Liver (tissue), 9 donors: Measurements from ENCODE around the gene TUT4. TPM values are rescaled to one million over a fixed set of nuclear protein-coding genes. Genes with fewer than 3 reads are reported as not detected.

Experiments used
- DNase-seq: peaks from one replicate; pipeline ENCODE4 v3.0.0-alpha.2; 2017; ENCODE audit warnings: low spot score
- H3K27ac ChIP-seq, 2 donors: one replicate each; pipeline ENCODE4 v1.7.0; 2013; ENCODE audit warnings: inconsistent platforms in 2 of 2, low read length in 2 of 2, control low read depth in 1 of 2, low read depth in 1 of 2, mild to moderate bottlenecking in 1 of 2
- H3K27me3 ChIP-seq, 4 donors: one replicate each; pipeline versions ENCODE4 v1.6.1 to v1.7.0; 2013; ENCODE audit warnings: low read length in 3 of 4, inconsistent platforms in 1 of 4, mild to moderate bottlenecking in 1 of 4, moderate library complexity in 1 of 4; ENCODE audit not compliant: control insufficient read depth in 4 of 4, insufficient read depth in 4 of 4
- H3K36me3 ChIP-seq, 4 donors: one replicate each; pipeline versions ENCODE4 v1.6.1 to v1.7.0; 2013; ENCODE audit warnings: low read length in 3 of 4, mild to moderate bottlenecking in 3 of 4, low read depth in 1 of 4, moderate library complexity in 1 of 4; ENCODE audit not compliant: control insufficient read depth in 4 of 4, insufficient read depth in 3 of 4
- H3K4me1 ChIP-seq, 4 donors: one replicate each; pipeline versions ENCODE4 v1.6.1 to v1.7.0; 2013; ENCODE audit warnings: low read length in 3 of 4, mild to moderate bottlenecking in 3 of 4, moderate library complexity in 1 of 4; ENCODE audit not compliant: control insufficient read depth in 4 of 4, insufficient read depth in 4 of 4
- H3K4me3 ChIP-seq, 3 donors: one replicate each; pipeline versions ENCODE4 v1.6.1 to v1.7.0; 2013; ENCODE audit warnings: low read length in 3 of 3, control low read depth in 1 of 3, low read depth in 1 of 3, mild to moderate bottlenecking in 1 of 3
- H3K9ac ChIP-seq, 2 donors: one replicate each; pipeline ENCODE4 v1.7.0; 2013; ENCODE audit warnings: low read length in 2 of 2, mild to moderate bottlenecking in 2 of 2, moderate library complexity in 2 of 2, control low read depth in 1 of 2, low read depth in 1 of 2
- H3K9me3 ChIP-seq, 4 donors: one replicate each; pipeline versions ENCODE4 v1.6.1 to v1.7.0; 2013; ENCODE audit warnings: low read length in 3 of 4; ENCODE audit not compliant: control insufficient read depth in 4 of 4
- FOXA1 ChIP-seq: IDR thresholded peaks from 2 replicates; pipeline ENCODE4 v1.6.1; 2016; ENCODE audit warnings: antibody characterized with exemption
- FOXA2 ChIP-seq: IDR thresholded peaks from 2 replicates; pipeline ENCODE4 v1.6.1; 2016; ENCODE audit warnings: antibody characterized with exemption
- GABPA ChIP-seq, 2 donors: IDR thresholded peaks in 1 of 2; conservative IDR thresholded peaks in 1 of 2; 2 replicates each; pipeline ENCODE4 v1.6.1; 2016; ENCODE audit warnings: antibody characterized with exemption in 2 of 2, mild to moderate bottlenecking in 1 of 2, moderate library complexity in 1 of 2
- HNF4A ChIP-seq, 2 donors: conservative IDR thresholded peaks; 2 replicates each; pipeline ENCODE4 v1.6.1; 2016; ENCODE audit warnings: antibody characterized with exemption in 2 of 2, mild to moderate bottlenecking in 2 of 2
- JUND ChIP-seq, 2 donors: IDR thresholded peaks; 2 replicates each; pipeline ENCODE4 v1.6.1; 2016; ENCODE audit warnings: antibody characterized with exemption in 2 of 2
- NR2F2 ChIP-seq: IDR thresholded peaks from 2 replicates; pipeline ENCODE4 v1.6.1; 2016; ENCODE audit warnings: antibody characterized with exemption
- RAD21 ChIP-seq, 2 donors: IDR thresholded peaks; 2 replicates each; pipeline ENCODE4 v1.6.1; 2016; ENCODE audit warnings: antibody characterized with exemption in 2 of 2, mild to moderate bottlenecking in 2 of 2
- RXRA ChIP-seq, 2 donors: IDR thresholded peaks; 2 replicates each; pipeline ENCODE4 v1.6.1; 2017 to 2018; ENCODE audit warnings: antibody characterized with exemption in 2 of 2, mild to moderate bottlenecking in 1 of 2
- SP1 ChIP-seq: IDR thresholded peaks from 2 replicates; pipeline ENCODE4 v1.6.1; 2018; ENCODE audit warnings: antibody characterized with exemption, mild to moderate bottlenecking
- TAF1 ChIP-seq: conservative IDR thresholded peaks from 2 replicates; pipeline ENCODE4 v1.6.1; 2016; ENCODE audit warnings: antibody characterized with exemption, mild to moderate bottlenecking
- YY1 ChIP-seq: IDR thresholded peaks from 2 replicates; pipeline ENCODE4 v1.6.1; 2016; ENCODE audit warnings: antibody characterized with exemption, mild to moderate bottlenecking
- WGBS: extraction: QIAGEN DNeasy Blood & Tissue Kit; methylation state at CpG from one replicate; pipeline ENCODE4 v1.1.7; 2013; 5-methylcytosine and 5-hydroxymethylcytosine counted together
- polyA plus RNA-seq, 2 donors: library from polyadenylated mRNA; stranded (reverse) in 1 of 2; unstranded in 1 of 2; fragments of 200-250 nt in 1 of 2; fragments of >200 nt in 1 of 2; fragmentation: Nextera tagmentation in 1 of 2; extraction: Ambion mirVana in 1 of 2; gene quantifications; one replicate each; pipeline versions ENCODE4 v1.2.1 to v1.2.3, GENCODE V29; 2013 to 2015
- total RNA-seq, 2 donors: library from RNA; depleted of rRNA; stranded (reverse); fragments of >200 nt; gene quantifications; one replicate each; pipeline ENCODE4 v1.2.3, GENCODE V29; 2014
- TF ChIP-seq, protein P1 (sequence below): IDR thresholded peaks from 2 replicates; pipeline ENCODE4 v1.6.1; 2016; ENCODE audit warnings: antibody characterized with exemption
- TF ChIP-seq, protein P2 (sequence below): fragments of 150-350 bp; IDR thresholded peaks from 2 replicates; pipeline ENCODE4 v1.5.1; 2017; ENCODE audit warnings: improper control_type of control experiment, low read depth, low read length; ENCODE audit not compliant: missing input control
- TF ChIP-seq, protein P3 (sequence below): IDR thresholded peaks from 2 replicates; pipeline ENCODE4 v1.6.1; 2016; ENCODE audit warnings: antibody characterized with exemption, mild to moderate bottlenecking
- TF ChIP-seq, protein P4 (sequence below): IDR thresholded peaks from 2 replicates; pipeline ENCODE4 v1.6.1; 2016; ENCODE audit warnings: antibody characterized with exemption
- TF ChIP-seq, protein P5 (sequence below): IDR thresholded peaks from 2 replicates; pipeline ENCODE4 v1.6.1; 2016; ENCODE audit warnings: antibody characterized with exemption
- donor health status: healthy.
- donor health status: healthy.
- donor health status: healthy.
- donor health status: healthy.
- donor health status: healthy.

The TUT4 gene
- total and polyA plus RNA-seq, 4 donors = 12.2 to 28.0 (median 24.0) TPM

DNA sequence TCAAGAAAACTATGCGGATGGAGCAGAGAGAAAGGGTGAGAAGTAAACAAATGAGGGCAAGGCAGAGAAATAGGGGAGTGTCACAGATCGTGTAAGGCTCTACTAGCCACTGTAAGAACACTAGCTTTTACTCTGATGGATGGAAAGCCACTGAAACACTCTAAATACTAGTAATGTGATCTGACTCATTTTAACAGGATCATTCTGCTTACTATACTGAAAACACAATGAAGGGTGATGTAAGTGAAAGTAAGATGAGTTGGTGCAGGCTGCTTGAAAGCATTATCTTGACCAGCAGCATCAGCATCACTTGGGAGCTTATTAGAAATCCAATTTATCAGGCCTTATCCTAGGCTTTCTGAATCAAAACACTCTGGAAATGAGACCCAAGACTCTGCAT is 32.7 kb downstream of the TUT4 start:
- no peak for DNase-seq
- no peaks in the 10 kb centered on the region for H3K27me3 ChIP-seq
- peaks cover 0 to 6% (median 4%) of the 10 kb centered on the region in 4 donors for H3K36me3 ChIP-seq
- 92% methylated on average over 2 of the region's 2 CpGs for WGBS
- no peak for TF ChIP-seq YY1
- TF ChIP-seq HNF4A (conservative IDR thresholded peaks at IDR 0.05) = no peak
- no peak for TF ChIP-seq NR2F2
- no peak for TF ChIP-seq RXRA (IDR thresholded peaks at IDR 0.05)
- no peak for TF ChIP-seq TAF1
- TF ChIP-seq GABPA (IDR thresholded peaks at IDR 0.05 in 1 of 2, conservative IDR thresholded peaks at IDR 0.05 in 1 of 2) = no peak
- TF ChIP-seq RAD21 (IDR thresholded peaks at IDR 0.05) = no peak
- no peak overlapping the region for H3K4me3 ChIP-seq
- H3K9me3 ChIP-seq = no peaks in the 10 kb centered on the region
- no peaks in the 10 kb centered on the region for H3K4me1 ChIP-seq
- no peak overlapping the region for H3K9ac ChIP-seq
- H3K27ac ChIP-seq = no peak overlapping the region

DNA sequence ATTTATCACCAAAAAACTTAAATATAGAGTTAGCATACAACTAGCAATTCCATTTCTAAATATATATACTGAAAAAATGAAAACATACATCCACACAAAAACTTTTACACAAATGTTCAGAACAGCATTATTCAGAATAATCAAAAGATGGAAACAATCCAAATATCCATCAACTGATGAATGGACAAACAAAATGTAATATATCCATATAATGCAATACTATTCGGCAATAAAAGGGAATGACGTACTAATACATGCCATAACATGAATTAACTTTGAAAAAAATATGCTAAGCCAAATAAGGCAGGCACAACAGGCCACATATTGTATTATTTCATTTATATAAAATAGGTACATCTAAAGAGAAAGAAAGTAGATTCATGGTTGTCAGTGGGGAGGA is 33.9 kb downstream of the TUT4 start:
- Histone ChIP-seq H3K27ac (no peak overlapping the region), H3K4me1 (no peaks in the 10 kb centered on the region), H3K36me3 (peaks cover 0 to 7% (median 3%) of the 10 kb centered on the region in 4 donors), H3K27me3 (no peaks in the 10 kb centered on the region), H3K9ac (no peak overlapping the region), H3K4me3 (no peak overlapping the region), H3K9me3 (no peaks in the 10 kb centered on the region)
- no peak for DNase-seq
- WGBS = 98% methylated on average over 2 of the region's 2 CpGs
- TF ChIP-seq RXRA (IDR thresholded peaks at IDR 0.05) = no peak
- TF ChIP-seq JUND (IDR thresholded peaks at IDR 0.05) = no peak
- no peak for TF ChIP-seq FOXA2
- TF ChIP-seq, protein P1, sequence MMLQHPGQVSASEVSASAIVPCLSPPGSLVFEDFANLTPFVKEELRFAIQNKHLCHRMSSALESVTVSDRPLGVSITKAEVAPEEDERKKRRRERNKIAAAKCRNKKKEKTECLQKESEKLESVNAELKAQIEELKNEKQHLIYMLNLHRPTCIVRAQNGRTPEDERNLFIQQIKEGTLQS = no peak
- TF ChIP-seq, protein P2, sequence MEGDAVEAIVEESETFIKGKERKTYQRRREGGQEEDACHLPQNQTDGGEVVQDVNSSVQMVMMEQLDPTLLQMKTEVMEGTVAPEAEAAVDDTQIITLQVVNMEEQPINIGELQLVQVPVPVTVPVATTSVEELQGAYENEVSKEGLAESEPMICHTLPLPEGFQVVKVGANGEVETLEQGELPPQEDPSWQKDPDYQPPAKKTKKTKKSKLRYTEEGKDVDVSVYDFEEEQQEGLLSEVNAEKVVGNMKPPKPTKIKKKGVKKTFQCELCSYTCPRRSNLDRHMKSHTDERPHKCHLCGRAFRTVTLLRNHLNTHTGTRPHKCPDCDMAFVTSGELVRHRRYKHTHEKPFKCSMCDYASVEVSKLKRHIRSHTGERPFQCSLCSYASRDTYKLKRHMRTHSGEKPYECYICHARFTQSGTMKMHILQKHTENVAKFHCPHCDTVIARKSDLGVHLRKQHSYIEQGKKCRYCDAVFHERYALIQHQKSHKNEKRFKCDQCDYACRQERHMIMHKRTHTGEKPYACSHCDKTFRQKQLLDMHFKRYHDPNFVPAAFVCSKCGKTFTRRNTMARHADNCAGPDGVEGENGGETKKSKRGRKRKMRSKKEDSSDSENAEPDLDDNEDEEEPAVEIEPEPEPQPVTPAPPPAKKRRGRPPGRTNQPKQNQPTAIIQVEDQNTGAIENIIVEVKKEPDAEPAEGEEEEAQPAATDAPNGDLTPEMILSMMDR = no peak
- TF ChIP-seq YY1 = no peak
- no peak for TF ChIP-seq FOXA1
- TF ChIP-seq RAD21 (IDR thresholded peaks at IDR 0.05) = no peak
- TF ChIP-seq, protein P3, sequence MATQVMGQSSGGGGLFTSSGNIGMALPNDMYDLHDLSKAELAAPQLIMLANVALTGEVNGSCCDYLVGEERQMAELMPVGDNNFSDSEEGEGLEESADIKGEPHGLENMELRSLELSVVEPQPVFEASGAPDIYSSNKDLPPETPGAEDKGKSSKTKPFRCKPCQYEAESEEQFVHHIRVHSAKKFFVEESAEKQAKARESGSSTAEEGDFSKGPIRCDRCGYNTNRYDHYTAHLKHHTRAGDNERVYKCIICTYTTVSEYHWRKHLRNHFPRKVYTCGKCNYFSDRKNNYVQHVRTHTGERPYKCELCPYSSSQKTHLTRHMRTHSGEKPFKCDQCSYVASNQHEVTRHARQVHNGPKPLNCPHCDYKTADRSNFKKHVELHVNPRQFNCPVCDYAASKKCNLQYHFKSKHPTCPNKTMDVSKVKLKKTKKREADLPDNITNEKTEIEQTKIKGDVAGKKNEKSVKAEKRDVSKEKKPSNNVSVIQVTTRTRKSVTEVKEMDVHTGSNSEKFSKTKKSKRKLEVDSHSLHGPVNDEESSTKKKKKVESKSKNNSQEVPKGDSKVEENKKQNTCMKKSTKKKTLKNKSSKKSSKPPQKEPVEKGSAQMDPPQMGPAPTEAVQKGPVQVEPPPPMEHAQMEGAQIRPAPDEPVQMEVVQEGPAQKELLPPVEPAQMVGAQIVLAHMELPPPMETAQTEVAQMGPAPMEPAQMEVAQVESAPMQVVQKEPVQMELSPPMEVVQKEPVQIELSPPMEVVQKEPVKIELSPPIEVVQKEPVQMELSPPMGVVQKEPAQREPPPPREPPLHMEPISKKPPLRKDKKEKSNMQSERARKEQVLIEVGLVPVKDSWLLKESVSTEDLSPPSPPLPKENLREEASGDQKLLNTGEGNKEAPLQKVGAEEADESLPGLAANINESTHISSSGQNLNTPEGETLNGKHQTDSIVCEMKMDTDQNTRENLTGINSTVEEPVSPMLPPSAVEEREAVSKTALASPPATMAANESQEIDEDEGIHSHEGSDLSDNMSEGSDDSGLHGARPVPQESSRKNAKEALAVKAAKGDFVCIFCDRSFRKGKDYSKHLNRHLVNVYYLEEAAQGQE = no peak
- TF ChIP-seq HNF4A (conservative IDR thresholded peaks at IDR 0.05) = no peak
- TF ChIP-seq SP1 = no peak
- TF ChIP-seq, protein P4, sequence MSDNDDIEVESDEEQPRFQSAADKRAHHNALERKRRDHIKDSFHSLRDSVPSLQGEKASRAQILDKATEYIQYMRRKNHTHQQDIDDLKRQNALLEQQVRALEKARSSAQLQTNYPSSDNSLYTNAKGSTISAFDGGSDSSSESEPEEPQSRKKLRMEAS = no peak
- TF ChIP-seq, protein P5, sequence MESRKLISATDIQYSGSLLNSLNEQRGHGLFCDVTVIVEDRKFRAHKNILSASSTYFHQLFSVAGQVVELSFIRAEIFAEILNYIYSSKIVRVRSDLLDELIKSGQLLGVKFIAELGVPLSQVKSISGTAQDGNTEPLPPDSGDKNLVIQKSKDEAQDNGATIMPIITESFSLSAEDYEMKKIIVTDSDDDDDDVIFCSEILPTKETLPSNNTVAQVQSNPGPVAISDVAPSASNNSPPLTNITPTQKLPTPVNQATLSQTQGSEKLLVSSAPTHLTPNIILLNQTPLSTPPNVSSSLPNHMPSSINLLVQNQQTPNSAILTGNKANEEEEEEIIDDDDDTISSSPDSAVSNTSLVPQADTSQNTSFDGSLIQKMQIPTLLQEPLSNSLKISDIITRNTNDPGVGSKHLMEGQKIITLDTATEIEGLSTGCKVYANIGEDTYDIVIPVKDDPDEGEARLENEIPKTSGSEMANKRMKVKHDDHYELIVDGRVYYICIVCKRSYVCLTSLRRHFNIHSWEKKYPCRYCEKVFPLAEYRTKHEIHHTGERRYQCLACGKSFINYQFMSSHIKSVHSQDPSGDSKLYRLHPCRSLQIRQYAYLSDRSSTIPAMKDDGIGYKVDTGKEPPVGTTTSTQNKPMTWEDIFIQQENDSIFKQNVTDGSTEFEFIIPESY = no peak
